H9 (cell line): ENCODE measurements around the gene RELCH. TPM values are rescaled to one million over a fixed set of nuclear protein-coding genes. Genes with fewer than 3 reads are reported as not detected.

Experiments
- DNase-seq: peaks from one replicate; pipeline ENCODE4 v3.0.0-alpha.2; 2017
- H2AFZ ChIP-seq: one replicate; pipeline ENCODE4 v1.6.1; 2013; ENCODE audit warnings: mild to moderate bottlenecking, low read length, control low read depth, moderate library complexity
- H2AK5ac ChIP-seq: 2 replicates; pipeline ENCODE4 v1.6.1; 2013; ENCODE audit warnings: low read length, control low read depth, mixed read lengths; ENCODE audit not compliant: insufficient read length
- H2BK120ac ChIP-seq: one replicate; pipeline ENCODE4 v1.6.1; 2013; ENCODE audit warnings: low read depth, mild to moderate bottlenecking, low read length, control low read depth, inconsistent platforms; ENCODE audit not compliant: poor library complexity, severe bottlenecking
- H2BK12ac ChIP-seq: 2 replicates; pipeline ENCODE4 v1.6.1; 2013; ENCODE audit warnings: low read length, control low read depth, mixed read lengths, low read depth; ENCODE audit not compliant: insufficient read length
- H2BK15ac ChIP-seq: 2 replicates; pipeline ENCODE4 v1.6.1; 2013; ENCODE audit warnings: low read depth, low read length, control low read depth
- H2BK20ac ChIP-seq: one replicate; pipeline ENCODE4 v1.6.1; 2013; ENCODE audit warnings: low read depth, mild to moderate bottlenecking, low read length, control low read depth, inconsistent platforms; ENCODE audit not compliant: poor library complexity, severe bottlenecking
- H2BK5ac ChIP-seq: 2 replicates; pipeline ENCODE4 v1.6.1; 2013; ENCODE audit warnings: low read length, control low read depth, mixed read lengths; ENCODE audit not compliant: insufficient read length
- H3K14ac ChIP-seq: 2 replicates; pipeline ENCODE4 v1.6.1; 2013; ENCODE audit warnings: low read length, control low read depth; ENCODE audit not compliant: insufficient read depth
- H3K18ac ChIP-seq: 2 replicates; pipeline ENCODE4 v1.6.1; 2013; ENCODE audit warnings: low read depth, mild to moderate bottlenecking, mixed read lengths, low read length, control low read depth; ENCODE audit not compliant: insufficient read length
- H3K23ac ChIP-seq: 2 replicates; pipeline ENCODE4 v1.6.1; 2013; ENCODE audit warnings: low read length, control low read depth, mixed read lengths, low read depth; ENCODE audit not compliant: insufficient read length
- H3K23me2 ChIP-seq: 2 replicates; pipeline ENCODE4 v1.6.1; 2013; ENCODE audit warnings: low read depth, mild to moderate bottlenecking, mixed read lengths, low read length, control low read depth; ENCODE audit not compliant: insufficient read length, poor library complexity, severe bottlenecking
- H3K27ac ChIP-seq: 2 replicates; pipeline ENCODE4 v1.5.1; 2013; ENCODE audit warnings: low read length, control low read depth, mixed read lengths, low read depth; ENCODE audit not compliant: insufficient read length
- H3K27me3 ChIP-seq: 2 replicates; pipeline ENCODE4 v1.6.1; 2013; ENCODE audit warnings: low read length, control low read depth, inconsistent platforms; ENCODE audit not compliant: insufficient read depth
- H3K4ac ChIP-seq: 2 replicates; pipeline ENCODE4 v1.6.1; 2013; ENCODE audit warnings: low read depth, mild to moderate bottlenecking, control low read depth, inconsistent platforms, low read length, moderate library complexity
- H3K4me1 ChIP-seq: 2 replicates; pipeline ENCODE4 v1.6.1; 2013; ENCODE audit warnings: low read length, control low read depth, inconsistent platforms; ENCODE audit not compliant: insufficient read depth
- H3K4me2 ChIP-seq: 2 replicates; pipeline ENCODE4 v1.6.1; 2013; ENCODE audit warnings: low read length, control low read depth, mixed read lengths; ENCODE audit not compliant: insufficient read length, insufficient read depth
- H3K56ac ChIP-seq: 2 replicates; pipeline ENCODE4 v1.6.1; 2013; ENCODE audit warnings: low read depth, mild to moderate bottlenecking, mixed read lengths, low read length, control low read depth; ENCODE audit not compliant: insufficient read length
- H3K79me1 ChIP-seq: 2 replicates; pipeline ENCODE4 v1.6.1; 2013; ENCODE audit warnings: low read depth, mild to moderate bottlenecking, moderate library complexity, low read length, control low read depth, inconsistent platforms; ENCODE audit not compliant: insufficient read depth, poor library complexity, severe bottlenecking
- H3K79me2 ChIP-seq: 2 replicates; pipeline ENCODE4 v1.6.1; 2013; ENCODE audit warnings: low read length, control low read depth, inconsistent platforms; ENCODE audit not compliant: insufficient read depth
- H3K9ac ChIP-seq: 2 replicates; pipeline ENCODE4 v1.6.1; 2013; ENCODE audit warnings: low read length, control low read depth, mixed read lengths; ENCODE audit not compliant: insufficient read length; ENCODE audit errors: extremely low read depth
- H3K9me3 ChIP-seq: one replicate; pipeline ENCODE4 v1.6.1; 2013; ENCODE audit warnings: low read depth, low read length, inconsistent platforms; ENCODE audit not compliant: control insufficient read depth
- H3T11ph ChIP-seq: one replicate; pipeline ENCODE4 v1.6.1; 2013; ENCODE audit warnings: mild to moderate bottlenecking, low read length, control low read depth, inconsistent platforms
- H4K20me1 ChIP-seq: one replicate; pipeline ENCODE4 v1.6.1; 2013; ENCODE audit not compliant: control insufficient read depth, insufficient read length, insufficient read depth
- H4K5ac ChIP-seq: 2 replicates; pipeline ENCODE4 v1.6.1; 2013; ENCODE audit warnings: low read depth, mild to moderate bottlenecking, mixed read lengths, low read length, control low read depth; ENCODE audit not compliant: insufficient read length
- H4K8ac ChIP-seq: replicated peaks from 2 replicates; pipeline ENCODE4 v1.6.1; 2013; ENCODE audit warnings: low read length, control low read depth, mixed read lengths, low read depth; ENCODE audit not compliant: insufficient read length
- H4K91ac ChIP-seq: 2 replicates; pipeline ENCODE4 v1.6.1; 2013; ENCODE audit warnings: low read depth, mild to moderate bottlenecking, moderate library complexity, mixed read lengths, low read length, control low read depth; ENCODE audit not compliant: insufficient read length
- H3K27ac Mint-ChIP-seq, 3 experiments: 2 replicates in 2 of 3; 3 replicates in 1 of 3; pipeline ENCODE4 v1.8.0; 2020 to 2021; ENCODE audit warnings: mixed read lengths in 3 of 3, mild to moderate bottlenecking in 1 of 3, moderate library complexity in 1 of 3
- H3K27me3 Mint-ChIP-seq: 2 replicates; pipeline ENCODE4 v1.8.0; 2021; ENCODE audit warnings: low read depth, mild to moderate bottlenecking, moderate library complexity, mixed read lengths
- H3K36me3 Mint-ChIP-seq, 3 experiments: 2 replicates in 2 of 3; 3 replicates in 1 of 3; pipeline ENCODE4 v1.8.0; 2020 to 2021; ENCODE audit warnings: low read depth in 3 of 3, mixed read lengths in 3 of 3; ENCODE audit not compliant: insufficient read depth in 1 of 3
- H3K4me1 Mint-ChIP-seq, 2 experiments: 2 replicates each; pipeline ENCODE4 v1.8.0; 2020; ENCODE audit warnings: mixed read lengths in 2 of 2
- H3K4me3 Mint-ChIP-seq, 2 experiments: 2 replicates in 1 of 2; 3 replicates in 1 of 2; pipeline ENCODE4 v1.8.0; 2020 to 2021; ENCODE audit warnings: mild to moderate bottlenecking in 2 of 2, mixed read lengths in 2 of 2, moderate library complexity in 1 of 2
- H3K9me3 Mint-ChIP-seq, 2 experiments: 2 replicates in 1 of 2; 3 replicates in 1 of 2; pipeline ENCODE4 v1.8.0; 2020; ENCODE audit warnings: mild to moderate bottlenecking in 2 of 2, mixed read lengths in 2 of 2, moderate library complexity in 1 of 2
- CTCF ChIP-seq: fragments of 200-600 bp; sonication (generic); conservative IDR thresholded peaks from 3 replicates; pipeline ENCODE4 v1.8.0; 2021; ENCODE audit warnings: antibody characterized with exemption, mild to moderate bottlenecking
- WGBS: extraction: QIAGEN DNeasy Blood & Tissue Kit; methylation state at CpG from one replicate; pipeline ENCODE4 v1.1.7; 2013; ENCODE audit warnings: missing lambda C conversion rate, low lambda C conversion rate, mixed read lengths; ENCODE audit not compliant: insufficient read length; ENCODE audit errors: extremely low coverage; 5-methylcytosine and 5-hydroxymethylcytosine counted together
- total RNA-seq: library from RNA; stranded (reverse); gene quantifications from 2 replicates; pipeline ENCODE4 v1.2.1, GENCODE V29; 2021

The RELCH gene
- total RNA-seq, 1 experiment from 2014 or later, result 32.3 TPM

- H3K79me2 ChIP-seq, result no peaks in the 10 kb centered on the region
- Mint-ChIP-seq H3K36me3 (peaks cover 1 to 23% (median 19%) of the 10 kb centered on the region in 3 experiments; a peak in 5 of 7 replicates), H3K4me3 (no peak overlapping the region), H3K4me1 (peaks cover 0 to under 1% of the 10 kb centered on the region in 2 experiments; a peak in 3 of 4 replicates), H3K27me3 (no peaks in the 10 kb centered on the region), H3K27ac (no peak overlapping the region), H3K9me3 (no peaks in the 10 kb centered on the region)
- H3K23ac ChIP-seq, result no peak overlapping the region
- no peak overlapping the region for H4K91ac ChIP-seq
- H3K4ac ChIP-seq, result no peak overlapping the region
- H3K9me3 ChIP-seq, result no peaks in the 10 kb centered on the region
- H4K5ac ChIP-seq, result no peak overlapping the region
- H2BK15ac ChIP-seq, result no peak overlapping the region
- no peak overlapping the region for H3K4me2 ChIP-seq
- no peak for DNase-seq
- H3K79me1 ChIP-seq, result no peaks in the 10 kb centered on the region
- H4K20me1 ChIP-seq, result no peaks in the 10 kb centered on the region
- no peaks in the 10 kb centered on the region for H3K4me1 ChIP-seq
- H2BK20ac ChIP-seq, result no peak overlapping the region
- no peak overlapping the region for H3K14ac ChIP-seq
- no peak overlapping the region for H2BK5ac ChIP-seq
- no peak overlapping the region for H3K27ac ChIP-seq
- H3K56ac ChIP-seq, result no peak overlapping the region
- no peak overlapping the region for H2BK12ac ChIP-seq
- H2AFZ ChIP-seq, result no peak overlapping the region
- WGBS, result no CpG with 5 or more reads among the region's 3 CpGs
- no peak overlapping the region for H3K18ac ChIP-seq
- H3T11ph ChIP-seq, result no peak overlapping the region
- no peak for TF ChIP-seq CTCF
- H4K8ac ChIP-seq, result no peak overlapping the region
- H2BK120ac ChIP-seq, result no peak overlapping the region
- no peak overlapping the region for H2AK5ac ChIP-seq
- no peak overlapping the region for H3K9ac ChIP-seq
- H3K23me2 ChIP-seq, result no peaks in the 10 kb centered on the region
- no peaks in the 10 kb centered on the region for H3K27me3 ChIP-seq
Measured at GRCh38 chr18:62284637-62285036, 97.6 kb downstream of the RELCH start.
